Islet of Langerhans (tissue), 1 donor: ENCODE measurements around the gene NR1D2.

Experiments used
- FAIRE-seq: peaks from one replicate; lab custom pipeline; 2011; peaks lifted over from hg19 to GRCh38; lab: Jason Lieb, UNC

The NR1D2 gene

GRCh38 chr3:23966328-23966727 is 21.2 kb downstream of the NR1D2 start:
- no peak for FAIRE-seq

GRCh38 chr3:23968463-23969184 is 23.5 kb downstream of the NR1D2 start:
- FAIRE-seq = no peak

- no peak for FAIRE-seq
Observed at GRCh38 chr3:23969393-23969792, 24.3 kb downstream of the NR1D2 start.

- FAIRE-seq = no peak
Observed at GRCh38 chr3:23971684-23972083, 26.6 kb downstream of the NR1D2 start.

GRCh38 chr3:23976555-23976954 is 31.5 kb downstream of the NR1D2 start:
- no peak for FAIRE-seq

- no peak for FAIRE-seq
Observed at GRCh38 chr3:23979569-23979968, 34.5 kb downstream of the NR1D2 start.

- FAIRE-seq = no peak
Observed at GRCh38 chr3:23981136-23981535, 36.0 kb downstream of the NR1D2 start.

GRCh38 chr3:23981955-23982354 is 36.9 kb downstream of the NR1D2 start:
- no peak for FAIRE-seq

- FAIRE-seq = no peak
Observed at GRCh38 chr3:23984934-23985333, 39.8 kb downstream of the NR1D2 start.

- FAIRE-seq = no peak
Observed at GRCh38 chr3:23985747-23986544, 40.9 kb downstream of the NR1D2 start.

- FAIRE-seq = no peak
Observed at GRCh38 chr3:23987356-23987755, 42.3 kb downstream of the NR1D2 start.

GRCh38 chr3:23991306-23991682 is 46.2 kb downstream of the NR1D2 start:
- no peak for FAIRE-seq

- no peak for FAIRE-seq
Observed at GRCh38 chr3:23991683-23992628, 46.9 kb downstream of the NR1D2 start.

GRCh38 chr3:23993556-23994243 is 48.6 kb downstream of the NR1D2 start:
- FAIRE-seq = no peak

GRCh38 chr3:23994244-23994569 is 49.1 kb downstream of the NR1D2 start:
- FAIRE-seq = no peak

- no peak for FAIRE-seq
Observed at GRCh38 chr3:23995219-23995618, 50.1 kb downstream of the NR1D2 start.

- FAIRE-seq = no peak
Observed at GRCh38 chr3:23996095-23996524, 51.0 kb downstream of the NR1D2 start.

GRCh38 chr3:23999012-23999641 is 54.0 kb downstream of the NR1D2 start:
- peak; percentile 76 for FAIRE-seq

GRCh38 chr3:24002129-24002528 is 57.0 kb downstream of the NR1D2 start:
- FAIRE-seq = no peak

GRCh38 chr3:24003466-24003865 is 58.4 kb downstream of the NR1D2 start:
- FAIRE-seq = no peak

GRCh38 chr3:24004171-24004938 is 59.3 kb downstream of the NR1D2 start:
- no peak for FAIRE-seq
